ENCODE data around the gene FCHO2.

DNA sequence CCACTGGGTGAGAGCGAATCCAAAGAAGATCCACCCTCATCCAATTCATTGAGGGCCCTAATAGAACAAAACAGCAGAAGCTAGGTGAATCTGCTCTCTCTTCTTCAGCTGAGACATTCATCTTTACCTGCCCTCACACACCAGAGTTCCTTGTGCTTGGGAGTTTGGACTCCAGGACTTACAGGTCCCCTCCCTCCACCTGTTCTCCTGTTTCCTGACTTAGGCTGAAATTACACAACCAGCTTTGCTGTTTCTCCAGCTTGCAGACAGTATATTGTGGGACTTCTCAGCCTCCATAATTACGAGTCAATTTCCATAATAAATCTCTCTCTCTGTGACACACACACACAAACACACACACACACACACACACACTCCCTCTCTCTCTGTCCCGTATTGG lies 183.6 kb downstream of the FCHO2 start:
- TF ChIP-seq, protein P1, sequence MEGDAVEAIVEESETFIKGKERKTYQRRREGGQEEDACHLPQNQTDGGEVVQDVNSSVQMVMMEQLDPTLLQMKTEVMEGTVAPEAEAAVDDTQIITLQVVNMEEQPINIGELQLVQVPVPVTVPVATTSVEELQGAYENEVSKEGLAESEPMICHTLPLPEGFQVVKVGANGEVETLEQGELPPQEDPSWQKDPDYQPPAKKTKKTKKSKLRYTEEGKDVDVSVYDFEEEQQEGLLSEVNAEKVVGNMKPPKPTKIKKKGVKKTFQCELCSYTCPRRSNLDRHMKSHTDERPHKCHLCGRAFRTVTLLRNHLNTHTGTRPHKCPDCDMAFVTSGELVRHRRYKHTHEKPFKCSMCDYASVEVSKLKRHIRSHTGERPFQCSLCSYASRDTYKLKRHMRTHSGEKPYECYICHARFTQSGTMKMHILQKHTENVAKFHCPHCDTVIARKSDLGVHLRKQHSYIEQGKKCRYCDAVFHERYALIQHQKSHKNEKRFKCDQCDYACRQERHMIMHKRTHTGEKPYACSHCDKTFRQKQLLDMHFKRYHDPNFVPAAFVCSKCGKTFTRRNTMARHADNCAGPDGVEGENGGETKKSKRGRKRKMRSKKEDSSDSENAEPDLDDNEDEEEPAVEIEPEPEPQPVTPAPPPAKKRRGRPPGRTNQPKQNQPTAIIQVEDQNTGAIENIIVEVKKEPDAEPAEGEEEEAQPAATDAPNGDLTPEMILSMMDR (conservative IDR thresholded peaks at IDR 0.05; ENCODE audit: low read length), result no peak
- TF ChIP-seq EZH2phosphoT487 (IDR thresholded peaks at IDR 0.05; ENCODE audit: borderline replicate concordance), result no peak

Data from Loucy (cell line).